IPS-20b (cell line): ENCODE results near the gene MAPKBP1.

Experiments
- H3K27ac ChIP-seq: one replicate; pipeline ENCODE4 v1.5.1; 2013; ENCODE audit warnings: low read length
- H3K27me3 ChIP-seq: 2 replicates; pipeline ENCODE4 v1.6.1; 2013; ENCODE audit warnings: mild to moderate bottlenecking, low read length, inconsistent platforms; ENCODE audit not compliant: insufficient read depth
- H3K36me3 ChIP-seq: 2 replicates; pipeline ENCODE4 v1.6.1; 2013; ENCODE audit warnings: low read depth, mild to moderate bottlenecking, inconsistent platforms, low read length, moderate library complexity; ENCODE audit not compliant: insufficient read depth
- H3K4me1 ChIP-seq: 2 replicates; pipeline ENCODE4 v1.6.1; 2013; ENCODE audit warnings: mild to moderate bottlenecking, control low read depth, inconsistent platforms, low read length, moderate library complexity; ENCODE audit not compliant: insufficient read depth
- H3K4me3 ChIP-seq: 2 replicates; pipeline ENCODE4 v1.5.1; 2013; ENCODE audit warnings: mild to moderate bottlenecking, low read length, inconsistent platforms
- H3K9ac ChIP-seq: 2 replicates; pipeline ENCODE4 v1.6.1; 2013; ENCODE audit warnings: low read depth, mild to moderate bottlenecking, inconsistent platforms, low read length, moderate library complexity
- H3K9me3 ChIP-seq: 2 replicates; pipeline ENCODE4 v1.6.1; 2013; ENCODE audit warnings: mild to moderate bottlenecking, low read depth, low read length, inconsistent platforms; ENCODE audit not compliant: insufficient read depth

MAPKBP1 gene

GRCh38 chr15:41772720-41773331, 1.5 kb upstream of the MAPKBP1 start:
- peak overlapping the region; percentile 91; the same call in 1 of the 2 replicates for H3K9ac ChIP-seq
- H3K4me3 ChIP-seq: peak overlapping the region; percentile 97; the same call in 1 of the 2 replicates
- peaks cover 24% of the 10 kb centered on the region for H3K4me1 ChIP-seq
- no peaks in the 10 kb centered on the region for H3K27me3 ChIP-seq
- H3K36me3 ChIP-seq: peaks cover 21% of the 10 kb centered on the region; the same call in 1 of the 2 replicates
- peak overlapping the region; percentile 95 for H3K27ac ChIP-seq
- no peaks in the 10 kb centered on the region for H3K9me3 ChIP-seq

GRCh38 chr15:41773332-41773728, 954 bp upstream of the MAPKBP1 start:
- no peaks in the 10 kb centered on the region for H3K9me3 ChIP-seq
- H3K27ac ChIP-seq: peak overlapping the region; percentile 95
- H3K4me3 ChIP-seq: peak overlapping the region; percentile 97
- no peaks in the 10 kb centered on the region for H3K27me3 ChIP-seq
- peaks cover 16% of the 10 kb centered on the region; the same call in 1 of the 2 replicates for H3K36me3 ChIP-seq
- peak overlapping the region; percentile 91; the same call in 1 of the 2 replicates for H3K9ac ChIP-seq
- H3K4me1 ChIP-seq: peaks cover 24% of the 10 kb centered on the region

- Histone ChIP-seq H3K9ac (peak overlapping the region; percentile 91; the same call in 1 of the 2 replicates), H3K27ac (peak overlapping the region; percentile 95), H3K36me3 (peaks cover 12% of the 10 kb centered on the region; the same call in 1 of the 2 replicates), H3K4me1 (peaks cover 28% of the 10 kb centered on the region), H3K27me3 (no peaks in the 10 kb centered on the region), H3K4me3 (peak overlapping the region; percentile 97), H3K9me3 (no peaks in the 10 kb centered on the region)
Observed at GRCh38 chr15:41773729-41774061, 589 bp upstream of the MAPKBP1 start.

GRCh38 chr15:41774882-41775417, 666 bp downstream of the MAPKBP1 start:
- Histone ChIP-seq H3K9ac (peak overlapping the region; percentile 90; the same call in 1 of the 2 replicates), H3K4me1 (peaks cover 31% of the 10 kb centered on the region), H3K27ac (peak overlapping the region; percentile 26), H3K27me3 (no peaks in the 10 kb centered on the region), H3K9me3 (no peaks in the 10 kb centered on the region), H3K4me3 (peak overlapping the region; percentile 97), H3K36me3 (peaks cover 4% of the 10 kb centered on the region; the same call in 1 of the 2 replicates)

- H3K9ac ChIP-seq: peak overlapping the region; percentile 90; the same call in 1 of the 2 replicates
- no peaks in the 10 kb centered on the region for H3K9me3 ChIP-seq
- H3K4me1 ChIP-seq: peaks cover 37% of the 10 kb centered on the region
- no peaks in the 10 kb centered on the region for H3K36me3 ChIP-seq
- H3K27ac ChIP-seq: no peak overlapping the region
- H3K4me3 ChIP-seq: peak overlapping the region; percentile 97
- H3K27me3 ChIP-seq: no peaks in the 10 kb centered on the region
Observed at GRCh38 chr15:41775651-41776050, 1.4 kb downstream of the MAPKBP1 start.

GRCh38 chr15:41777421-41777973, 3.2 kb downstream of the MAPKBP1 start:
- no peaks in the 10 kb centered on the region for H3K9me3 ChIP-seq
- H3K36me3 ChIP-seq: no peaks in the 10 kb centered on the region
- H3K9ac ChIP-seq: no peak overlapping the region
- H3K27me3 ChIP-seq: no peaks in the 10 kb centered on the region
- H3K4me3 ChIP-seq: no peak overlapping the region
- peaks cover 40% of the 10 kb centered on the region for H3K4me1 ChIP-seq
- no peak overlapping the region for H3K27ac ChIP-seq

GRCh38 chr15:41778521-41778920, 4.2 kb downstream of the MAPKBP1 start:
- Histone ChIP-seq H3K4me3 (no peak overlapping the region), H3K36me3 (no peaks in the 10 kb centered on the region), H3K27me3 (no peaks in the 10 kb centered on the region), H3K4me1 (peaks cover 42% of the 10 kb centered on the region), H3K27ac (no peak overlapping the region), H3K9me3 (no peaks in the 10 kb centered on the region), H3K9ac (no peak overlapping the region)

- Histone ChIP-seq H3K27me3 (no peaks in the 10 kb centered on the region), H3K9me3 (no peaks in the 10 kb centered on the region), H3K4me3 (no peak overlapping the region), H3K36me3 (no peaks in the 10 kb centered on the region), H3K9ac (no peak overlapping the region; the same call in 1 of the 2 replicates), H3K27ac (no peak overlapping the region), H3K4me1 (peaks cover 41% of the 10 kb centered on the region)
Observed at GRCh38 chr15:41779662-41780157, 5.4 kb downstream of the MAPKBP1 start.

- H3K27me3 ChIP-seq: no peaks in the 10 kb centered on the region
- H3K4me3 ChIP-seq: no peak overlapping the region
- no peak overlapping the region for H3K27ac ChIP-seq
- H3K9me3 ChIP-seq: no peaks in the 10 kb centered on the region
- peak overlapping the region; percentile 4; the same call in 1 of the 2 replicates for H3K9ac ChIP-seq
- H3K36me3 ChIP-seq: no peaks in the 10 kb centered on the region
- peaks cover 37% of the 10 kb centered on the region for H3K4me1 ChIP-seq
Observed at GRCh38 chr15:41780266-41780665, 6.0 kb downstream of the MAPKBP1 start.

- Histone ChIP-seq H3K9ac (0 out of 2 replicates have a peak overlapping the region, but pooled peaks have one; percentile 4), H3K4me3 (no peak overlapping the region), H3K27ac (no peak overlapping the region), H3K4me1 (peaks cover 32% of the 10 kb centered on the region; the same call in 1 of the 2 replicates), H3K36me3 (no peaks in the 10 kb centered on the region), H3K9me3 (no peaks in the 10 kb centered on the region), H3K27me3 (no peaks in the 10 kb centered on the region)
Observed at GRCh38 chr15:41780727-41781126, 6.4 kb downstream of the MAPKBP1 start.

- Histone ChIP-seq H3K9me3 (no peaks in the 10 kb centered on the region), H3K9ac (no peak overlapping the region), H3K27me3 (no peaks in the 10 kb centered on the region), H3K27ac (no peak overlapping the region), H3K36me3 (no peaks in the 10 kb centered on the region), H3K4me3 (no peak overlapping the region), H3K4me1 (peaks cover 25% of the 10 kb centered on the region; the same call in 1 of the 2 replicates)
Observed at GRCh38 chr15:41782371-41783282, 8.3 kb downstream of the MAPKBP1 start.
